Measurements from ENCODE around the gene WBP2. TPM values are rescaled to one million over a fixed set of nuclear protein-coding genes. Genes with fewer than 3 reads are reported as not detected.

The WBP2 gene
- total and polyA plus RNA-seq, 9 of the 15 experiments (the other 6 are each of a cell fraction or from before 2014, with no cell fraction given) = 2.2 to 74.3 (median 20.0) TPM

DNA sequence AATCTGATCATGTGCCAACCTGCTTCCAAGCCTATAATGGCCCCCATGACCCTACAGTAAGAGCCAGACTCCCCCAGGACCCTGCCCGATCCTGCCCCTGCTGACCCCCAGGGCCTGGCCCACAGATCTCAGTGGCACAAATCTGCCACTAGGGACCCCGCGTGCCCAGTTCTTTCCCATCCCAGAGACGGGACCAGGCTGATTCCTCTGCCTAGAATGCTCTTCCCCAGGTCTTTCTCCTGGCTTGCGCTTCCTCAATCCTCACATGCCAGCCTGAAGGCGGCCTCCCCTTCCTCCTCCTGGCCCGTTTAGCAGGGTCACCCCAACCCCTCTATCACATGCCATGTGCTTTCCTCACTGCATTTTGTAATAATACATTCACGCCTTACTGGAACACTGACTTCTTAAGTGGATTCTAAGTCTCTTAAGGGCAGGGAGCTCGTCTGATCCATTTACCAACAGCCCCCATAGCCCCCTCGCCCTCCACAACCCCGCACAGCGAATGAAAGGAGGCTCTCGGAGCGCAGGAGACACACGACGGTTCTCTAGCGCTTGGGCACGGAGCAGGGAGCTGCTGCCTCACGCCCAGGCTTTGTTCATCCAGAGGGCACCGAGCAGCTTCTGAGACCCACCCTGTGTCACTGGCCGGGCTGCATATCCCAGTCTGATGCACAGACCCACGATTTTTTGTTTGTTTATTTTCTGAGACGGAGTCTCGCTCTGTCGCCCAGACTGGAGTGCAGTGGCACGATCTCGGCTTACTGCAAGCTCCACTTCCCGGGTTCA is 40.4 kb upstream of the WBP2 start:
- peak overlapping the region; percentile 82 to 100 for H3K9ac ChIP-seq (ENCODE audit: insufficient read depth in 1 of 2, low read depth in 2 of 2, low read length in 2 of 2)
- intact Hi-C loops (cut with micrococcal nuclease) (loop anchor here (2.0 kb wide), 1 partner anchor 41 kb away; the partner anchor contains the start of gene WBP2), in situ Hi-C loops (cut with MboI) (no loop called here)
- no peaks in the 10 kb centered on the region for H3K9me3 ChIP-seq (replicated peaks; ENCODE audit: control insufficient read depth, insufficient read depth, low read depth, low read length)
- no peak overlapping the region for H2AFZ ChIP-seq (ENCODE audit: low read depth, low read length)
- ChIA-PET POLR2A (interaction anchor here (0.6 to 15.9 kb wide), 11 partner anchors 8 to 187 kb away, joined by 3 to 169 read pairs (median 6); partner anchors contain the start of genes MRPL38 and TRIM47), CTCF (ENCODE audit: low intra/inter-chr PET ratio) (interaction anchor here (0.6 to 1.9 kb wide), 3 partner anchors 40 to 408 kb away, joined by 3 to 16 read pairs (median 3); partner anchors contain the start of genes UNK and WBP2)
- peaks cover 57% of the 10 kb centered on the region; the same call in 1 of the 3 replicates for H3K36me3 ChIP-seq (ENCODE audit: control insufficient read depth, insufficient read depth, low read length)
- H3K27ac ChIP-seq (ENCODE audit: extremely low read depth, low read depth, low read length) = peak overlapping the region; percentile 96
- peaks cover 31% of the 10 kb centered on the region for H3K79me2 ChIP-seq (ENCODE audit: control insufficient read depth, insufficient read depth, low read length)
- TSS peak; percentile 60 for BruUV-seq (replicated peaks)
- H3K4me3 ChIP-seq = peak overlapping the region; percentile 93
- 19% methylated on average over 27 of the region's 28 CpGs for WGBS (ENCODE audit: insufficient coverage, low coverage, missing lambda C conversion rate)
- ATAC-seq = peak; percentile 3; the same call in 1 of the 3 replicates
- peaks cover 4% of the 10 kb centered on the region for H3K9me1 ChIP-seq (ENCODE audit: control insufficient read depth, insufficient read depth, low read length)
- FAIRE-seq = peak; percentile 40
- H3K4me1 ChIP-seq (replicated peaks in 1 of 2; ENCODE audit: control insufficient read depth in 2 of 2, insufficient read depth in 2 of 2, low read length in 2 of 2) = peaks cover 13 to 82% of the 10 kb centered on the region in 2 experiments; a peak in 4 of 5 replicates
- H4K20me1 ChIP-seq (replicated peaks; ENCODE audit: control insufficient read depth, insufficient read depth, low read length) = no peaks in the 10 kb centered on the region
- no peaks in the 10 kb centered on the region for H3K27me3 ChIP-seq (ENCODE audit: control insufficient read depth in 2 of 2, insufficient read depth in 2 of 2, low read length in 2 of 2)
- peak in 3 of 4 experiments; percentile 40 to 58 (median 53) for DNase-seq (ENCODE audit: extremely low read depth in 1 of 4, low spot score in 3 of 4)
- peak overlapping the region; percentile 85 for H3K4me2 ChIP-seq (ENCODE audit: insufficient read depth, low read length)
- TF ChIP-seq SP1 (CRISPR knock-in tag; IDR thresholded peaks at IDR 0.05) (peak; percentile 67; the same call in 1 of the 2 replicates), ZNF644 (tag; IDR thresholded peaks at IDR 0.05; ENCODE audit: low read depth) (0 out of 2 replicates have a peak, but pooled peaks have one; percentile 44), CHD1 (IDR thresholded peaks at IDR 0.05; ENCODE audit: low read length) (peak; percentile 24), LEF1 (IDR thresholded peaks at IDR 0.05) (no peak), CSDE1 (IDR thresholded peaks at IDR 0.05) (no peak), SRSF7 (optimal IDR thresholded peaks at IDR 0.05; ENCODE audit: low read depth, low read length) (no peak), LCOR (CRISPR knock-in tag; IDR thresholded peaks at IDR 0.05) (0 out of 2 replicates have a peak, but pooled peaks have one; percentile 15)
- TF ChIP-seq, protein P1, sequence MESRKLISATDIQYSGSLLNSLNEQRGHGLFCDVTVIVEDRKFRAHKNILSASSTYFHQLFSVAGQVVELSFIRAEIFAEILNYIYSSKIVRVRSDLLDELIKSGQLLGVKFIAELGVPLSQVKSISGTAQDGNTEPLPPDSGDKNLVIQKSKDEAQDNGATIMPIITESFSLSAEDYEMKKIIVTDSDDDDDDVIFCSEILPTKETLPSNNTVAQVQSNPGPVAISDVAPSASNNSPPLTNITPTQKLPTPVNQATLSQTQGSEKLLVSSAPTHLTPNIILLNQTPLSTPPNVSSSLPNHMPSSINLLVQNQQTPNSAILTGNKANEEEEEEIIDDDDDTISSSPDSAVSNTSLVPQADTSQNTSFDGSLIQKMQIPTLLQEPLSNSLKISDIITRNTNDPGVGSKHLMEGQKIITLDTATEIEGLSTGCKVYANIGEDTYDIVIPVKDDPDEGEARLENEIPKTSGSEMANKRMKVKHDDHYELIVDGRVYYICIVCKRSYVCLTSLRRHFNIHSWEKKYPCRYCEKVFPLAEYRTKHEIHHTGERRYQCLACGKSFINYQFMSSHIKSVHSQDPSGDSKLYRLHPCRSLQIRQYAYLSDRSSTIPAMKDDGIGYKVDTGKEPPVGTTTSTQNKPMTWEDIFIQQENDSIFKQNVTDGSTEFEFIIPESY (CRISPR knock-in tag; IDR thresholded peaks at IDR 0.05) = 0 out of 2 replicates have a peak, but pooled peaks have one; percentile 11
- TF ChIP-seq, protein P2, sequence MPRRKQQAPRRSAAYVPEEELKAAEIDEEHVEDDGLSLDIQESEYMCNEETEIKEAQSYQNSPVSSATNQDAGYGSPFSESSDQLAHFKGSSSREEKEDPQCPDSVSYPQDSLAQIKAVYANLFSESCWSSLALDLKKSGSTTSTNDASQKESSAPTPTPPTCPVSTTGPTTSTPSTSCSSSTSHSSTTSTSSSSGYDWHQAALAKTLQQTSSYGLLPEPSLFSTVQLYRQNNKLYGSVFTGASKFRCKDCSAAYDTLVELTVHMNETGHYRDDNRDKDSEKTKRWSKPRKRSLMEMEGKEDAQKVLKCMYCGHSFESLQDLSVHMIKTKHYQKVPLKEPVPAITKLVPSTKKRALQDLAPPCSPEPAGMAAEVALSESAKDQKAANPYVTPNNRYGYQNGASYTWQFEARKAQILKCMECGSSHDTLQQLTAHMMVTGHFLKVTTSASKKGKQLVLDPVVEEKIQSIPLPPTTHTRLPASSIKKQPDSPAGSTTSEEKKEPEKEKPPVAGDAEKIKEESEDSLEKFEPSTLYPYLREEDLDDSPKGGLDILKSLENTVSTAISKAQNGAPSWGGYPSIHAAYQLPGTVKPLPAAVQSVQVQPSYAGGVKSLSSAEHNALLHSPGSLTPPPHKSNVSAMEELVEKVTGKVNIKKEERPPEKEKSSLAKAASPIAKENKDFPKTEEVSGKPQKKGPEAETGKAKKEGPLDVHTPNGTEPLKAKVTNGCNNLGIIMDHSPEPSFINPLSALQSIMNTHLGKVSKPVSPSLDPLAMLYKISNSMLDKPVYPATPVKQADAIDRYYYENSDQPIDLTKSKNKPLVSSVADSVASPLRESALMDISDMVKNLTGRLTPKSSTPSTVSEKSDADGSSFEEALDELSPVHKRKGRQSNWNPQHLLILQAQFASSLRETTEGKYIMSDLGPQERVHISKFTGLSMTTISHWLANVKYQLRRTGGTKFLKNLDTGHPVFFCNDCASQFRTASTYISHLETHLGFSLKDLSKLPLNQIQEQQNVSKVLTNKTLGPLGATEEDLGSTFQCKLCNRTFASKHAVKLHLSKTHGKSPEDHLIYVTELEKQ (CRISPR knock-in tag; IDR thresholded peaks at IDR 0.05) = no peak
- TF ChIP-seq, protein P3, sequence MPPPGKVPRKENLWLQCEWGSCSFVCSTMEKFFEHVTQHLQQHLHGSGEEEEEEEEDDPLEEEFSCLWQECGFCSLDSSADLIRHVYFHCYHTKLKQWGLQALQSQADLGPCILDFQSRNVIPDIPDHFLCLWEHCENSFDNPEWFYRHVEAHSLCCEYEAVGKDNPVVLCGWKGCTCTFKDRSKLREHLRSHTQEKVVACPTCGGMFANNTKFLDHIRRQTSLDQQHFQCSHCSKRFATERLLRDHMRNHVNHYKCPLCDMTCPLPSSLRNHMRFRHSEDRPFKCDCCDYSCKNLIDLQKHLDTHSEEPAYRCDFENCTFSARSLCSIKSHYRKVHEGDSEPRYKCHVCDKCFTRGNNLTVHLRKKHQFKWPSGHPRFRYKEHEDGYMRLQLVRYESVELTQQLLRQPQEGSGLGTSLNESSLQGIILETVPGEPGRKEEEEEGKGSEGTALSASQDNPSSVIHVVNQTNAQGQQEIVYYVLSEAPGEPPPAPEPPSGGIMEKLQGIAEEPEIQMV (tag; conservative IDR thresholded peaks at IDR 0.05; ENCODE audit: low read depth) = no peak
- TF ChIP-seq, protein P4, sequence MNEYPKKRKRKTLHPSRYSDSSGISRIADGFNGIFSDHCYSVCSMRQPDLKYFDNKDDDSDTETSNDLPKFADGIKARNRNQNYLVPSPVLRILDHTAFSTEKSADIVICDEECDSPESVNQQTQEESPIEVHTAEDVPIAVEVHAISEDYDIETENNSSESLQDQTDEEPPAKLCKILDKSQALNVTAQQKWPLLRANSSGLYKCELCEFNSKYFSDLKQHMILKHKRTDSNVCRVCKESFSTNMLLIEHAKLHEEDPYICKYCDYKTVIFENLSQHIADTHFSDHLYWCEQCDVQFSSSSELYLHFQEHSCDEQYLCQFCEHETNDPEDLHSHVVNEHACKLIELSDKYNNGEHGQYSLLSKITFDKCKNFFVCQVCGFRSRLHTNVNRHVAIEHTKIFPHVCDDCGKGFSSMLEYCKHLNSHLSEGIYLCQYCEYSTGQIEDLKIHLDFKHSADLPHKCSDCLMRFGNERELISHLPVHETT (CRISPR knock-in tag; conservative IDR thresholded peaks at IDR 0.05 in 1 of 2, IDR thresholded peaks at IDR 0.05 in 1 of 2) = no peak

All from K562 (cell line).